Mesothelial cell of epicardium (in vitro differentiated cells): Measurements from ENCODE around the gene ATRNL1. TPM values are rescaled to one million over a fixed set of nuclear protein-coding genes. Genes with fewer than 3 reads are reported as not detected.

Experiments
- DNase-seq, 2 experiments: peaks; one replicate each; pipeline ENCODE4 v3.0.0; 2021; ENCODE audit warnings: low spot score in 2 of 2; ENCODE audit not compliant: unreplicated experiment in 2 of 2
- H3K27ac Mint-ChIP-seq: 2 replicates; pipeline ENCODE4 v1.8.0; 2021; ENCODE audit warnings: mixed read lengths
- H3K27me3 Mint-ChIP-seq: 2 replicates; pipeline ENCODE4 v1.8.0; 2021; ENCODE audit warnings: low read depth, mixed read lengths
- H3K36me3 Mint-ChIP-seq: 2 replicates; pipeline ENCODE4 v1.8.0; 2021; ENCODE audit warnings: mixed read lengths
- H3K4me1 Mint-ChIP-seq: 2 replicates; pipeline ENCODE4 v1.8.0; 2021; ENCODE audit warnings: mixed read lengths
- H3K4me3 Mint-ChIP-seq: 2 replicates; pipeline ENCODE4 v1.8.0; 2021; ENCODE audit warnings: mild to moderate bottlenecking, moderate library complexity, mixed read lengths
- H3K9me3 Mint-ChIP-seq: 2 replicates; pipeline ENCODE4 v1.8.0; 2021; ENCODE audit warnings: mixed read lengths
- total RNA-seq: library from RNA; stranded (reverse); gene quantifications from 3 replicates; pipeline ENCODE4 v1.2.1, GENCODE V29; 2021
- TF ChIP-seq, protein P1 (sequence below): fragments of 200-600 bp; sonication (generic); IDR thresholded peaks from one replicate; pipeline ENCODE4 v1.5.0; 2021; ENCODE audit warnings: antibody characterized with exemption; ENCODE audit not compliant: unreplicated experiment

The ATRNL1 gene
- total RNA-seq, 1 donor from 2014 or later: 39.6 TPM

DNA sequence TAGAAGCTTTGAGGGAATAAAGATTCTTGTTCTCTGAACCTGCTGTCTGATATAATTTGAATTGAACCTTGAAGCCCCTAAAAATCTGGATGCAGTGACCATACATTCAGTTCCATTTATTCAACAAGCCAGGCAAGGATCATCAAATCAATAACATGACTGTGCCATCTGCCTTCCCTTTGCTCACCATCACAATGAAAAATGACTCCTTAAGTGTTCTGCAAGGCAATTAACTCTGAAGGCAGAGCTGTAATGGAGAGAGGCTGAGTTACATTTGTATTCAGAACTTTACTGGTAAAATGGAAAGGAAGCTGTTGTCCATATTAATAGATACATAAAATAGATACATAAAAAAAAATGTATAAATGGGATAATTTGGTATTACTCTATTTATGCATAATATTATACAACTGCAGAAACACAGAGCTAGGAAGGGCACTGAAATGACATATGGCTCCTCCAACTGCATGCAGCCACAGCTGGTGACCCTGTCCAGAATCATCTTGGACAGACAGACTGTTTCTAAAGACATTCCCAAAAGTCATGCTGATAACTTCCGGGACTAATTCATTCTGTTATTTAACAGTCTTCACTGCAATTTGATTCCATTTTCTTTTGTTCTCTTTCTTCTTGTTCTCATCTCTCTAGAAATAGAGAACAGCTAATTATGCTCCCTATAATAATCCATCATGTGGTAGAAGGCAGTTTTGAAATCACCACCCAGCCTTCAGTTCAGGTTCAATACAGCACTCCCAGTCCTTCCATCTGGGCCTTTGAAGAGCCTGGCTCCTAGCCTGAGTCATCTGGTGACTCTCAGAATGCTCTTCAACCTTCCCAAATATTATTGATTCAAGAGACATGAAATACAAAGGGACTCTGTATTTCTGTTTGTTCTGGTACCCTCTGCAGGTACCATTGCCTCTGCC is 767.3 kb downstream of the ATRNL1 start:
- peaks cover 4% of the 10 kb centered on the region for H3K9me3 Mint-ChIP-seq
- no peak overlapping the region for H3K27ac Mint-ChIP-seq
- H3K27me3 Mint-ChIP-seq: no peaks in the 10 kb centered on the region
- no peak overlapping the region for H3K4me3 Mint-ChIP-seq
- TF ChIP-seq, protein P1, sequence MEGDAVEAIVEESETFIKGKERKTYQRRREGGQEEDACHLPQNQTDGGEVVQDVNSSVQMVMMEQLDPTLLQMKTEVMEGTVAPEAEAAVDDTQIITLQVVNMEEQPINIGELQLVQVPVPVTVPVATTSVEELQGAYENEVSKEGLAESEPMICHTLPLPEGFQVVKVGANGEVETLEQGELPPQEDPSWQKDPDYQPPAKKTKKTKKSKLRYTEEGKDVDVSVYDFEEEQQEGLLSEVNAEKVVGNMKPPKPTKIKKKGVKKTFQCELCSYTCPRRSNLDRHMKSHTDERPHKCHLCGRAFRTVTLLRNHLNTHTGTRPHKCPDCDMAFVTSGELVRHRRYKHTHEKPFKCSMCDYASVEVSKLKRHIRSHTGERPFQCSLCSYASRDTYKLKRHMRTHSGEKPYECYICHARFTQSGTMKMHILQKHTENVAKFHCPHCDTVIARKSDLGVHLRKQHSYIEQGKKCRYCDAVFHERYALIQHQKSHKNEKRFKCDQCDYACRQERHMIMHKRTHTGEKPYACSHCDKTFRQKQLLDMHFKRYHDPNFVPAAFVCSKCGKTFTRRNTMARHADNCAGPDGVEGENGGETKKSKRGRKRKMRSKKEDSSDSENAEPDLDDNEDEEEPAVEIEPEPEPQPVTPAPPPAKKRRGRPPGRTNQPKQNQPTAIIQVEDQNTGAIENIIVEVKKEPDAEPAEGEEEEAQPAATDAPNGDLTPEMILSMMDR: no peak
- no peak for DNase-seq
- H3K4me1 Mint-ChIP-seq: peaks cover 6% of the 10 kb centered on the region
- peaks cover 3% of the 10 kb centered on the region for H3K36me3 Mint-ChIP-seq

DNA sequence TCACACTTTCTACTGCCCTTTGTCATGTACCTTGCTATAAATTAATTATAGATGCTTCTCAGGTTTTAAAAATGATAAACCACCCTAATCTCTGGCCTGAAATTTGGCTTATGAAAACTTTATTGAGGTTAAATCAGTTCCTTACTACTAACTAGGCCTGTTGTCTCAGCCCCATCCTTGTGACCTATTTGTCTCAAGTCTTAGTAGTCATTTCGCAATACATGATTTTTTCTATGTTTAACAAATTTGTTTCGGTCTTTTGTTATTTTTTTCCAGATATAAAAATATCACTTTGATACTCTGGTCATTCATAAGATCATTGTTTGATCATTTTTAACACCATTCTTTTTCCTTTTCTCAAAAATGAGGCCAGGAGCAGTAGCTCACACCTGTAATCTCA is 768.3 kb downstream of the ATRNL1 start:
- Mint-ChIP-seq H3K27ac (no peak overlapping the region), H3K27me3 (no peaks in the 10 kb centered on the region), H3K4me1 (peaks cover 10% of the 10 kb centered on the region), H3K36me3 (peaks cover 3% of the 10 kb centered on the region), H3K4me3 (no peak overlapping the region), H3K9me3 (peaks cover 4% of the 10 kb centered on the region)
- TF ChIP-seq, protein P1: no peak
- DNase-seq: no peak

DNA sequence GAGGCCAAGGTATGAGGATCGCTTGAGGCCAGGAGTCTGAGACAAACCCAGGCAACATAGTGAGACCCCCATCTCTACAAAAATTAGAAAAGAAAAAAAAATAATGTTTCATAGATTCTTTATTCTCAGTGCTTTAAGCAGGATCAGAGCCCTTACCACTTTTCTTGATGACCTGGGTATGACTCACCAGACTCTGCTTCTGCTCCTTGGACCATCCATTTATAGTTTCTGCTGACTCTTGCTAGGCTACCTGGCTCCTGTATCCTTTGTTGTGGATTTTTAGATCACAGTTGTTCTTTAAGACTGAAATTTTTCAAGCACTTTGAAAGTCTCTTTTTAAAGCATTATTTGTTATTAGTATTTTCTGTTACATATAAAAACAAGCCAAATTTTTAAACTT is 768.7 kb downstream of the ATRNL1 start:
- Mint-ChIP-seq H3K4me1 (peaks cover 14% of the 10 kb centered on the region), H3K36me3 (peaks cover 3% of the 10 kb centered on the region), H3K9me3 (peaks cover 4% of the 10 kb centered on the region), H3K27ac (no peak overlapping the region), H3K4me3 (no peak overlapping the region), H3K27me3 (no peaks in the 10 kb centered on the region)
- TF ChIP-seq, protein P1: no peak
- DNase-seq: no peak

GRCh38 chr10:115866174-115866573 is 773.0 kb downstream of the ATRNL1 start:
- H3K27me3 Mint-ChIP-seq: no peaks in the 10 kb centered on the region
- peaks cover 14% of the 10 kb centered on the region for H3K4me1 Mint-ChIP-seq
- TF ChIP-seq, protein P1: no peak

DNA sequence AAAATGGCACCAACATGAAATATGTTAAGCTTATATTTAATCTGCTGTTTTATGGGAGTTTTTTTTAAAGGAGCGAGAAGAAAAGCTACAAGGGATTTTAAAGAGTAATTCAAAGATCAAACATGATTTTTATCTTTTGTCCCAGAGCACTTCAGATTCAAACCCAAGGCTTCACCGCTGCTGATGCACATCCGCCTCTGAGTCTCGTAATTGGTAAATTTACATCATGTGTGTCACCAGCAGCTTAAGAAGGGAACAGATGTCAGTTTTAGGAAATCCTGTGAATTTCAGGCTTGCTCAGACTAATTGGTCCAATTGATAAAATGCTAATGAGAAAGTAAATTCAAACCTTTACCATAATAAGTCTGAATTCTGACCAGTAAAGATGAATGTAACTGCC is 773.5 kb downstream of the ATRNL1 start:
- Mint-ChIP-seq H3K36me3 (no peaks in the 10 kb centered on the region), H3K4me1 (peaks cover 15% of the 10 kb centered on the region), H3K9me3 (no peaks in the 10 kb centered on the region), H3K4me3 (no peak overlapping the region), H3K27me3 (no peaks in the 10 kb centered on the region), H3K27ac (no peak overlapping the region)
- DNase-seq: no peak
- TF ChIP-seq, protein P1: no peak

More at GRCh38 chr10:115866174-115866573, 773.0 kb downstream of the ATRNL1 start:
- no peak for DNase-seq
- H3K9me3 Mint-ChIP-seq: no peaks in the 10 kb centered on the region
- no peak overlapping the region for H3K4me3 Mint-ChIP-seq
- H3K36me3 Mint-ChIP-seq: no peaks in the 10 kb centered on the region
- H3K27ac Mint-ChIP-seq: no peak overlapping the region
